Activated CD4-positive, alpha-beta T cell treated with anti-CD3 and anti-CD28 coated beads, Interleukin-2, Interleukin-6, amounts not matched to agents 100 ng/mL and 50 ng/mL, durations not matched to agents 16 hours and 8 hours (primary cell): Measurements from ENCODE around the gene PIP5K1C.
A peak's percentile ranks its signal among the peaks of the same experiment; 100 is the strongest.
"Not testable (repeated sequence)": the region's sequence is repeated elsewhere in the genome, so short reads cannot be mapped to it uniquely, and the experiment has no call there.

Experiments
- DNase-seq: peaks from one replicate; pipeline ENCODE4 v3.0.0-alpha.2; 2020

The PIP5K1C gene

GRCh38 chr19:3642987-3643673 is 57.1 kb downstream of the PIP5K1C start:
- DNase-seq, result peak; percentile 39

- no peak for DNase-seq
These were observed 58.0 kb downstream of the PIP5K1C start for GRCh38 chr19:3642296-3642695.

GRCh38 chr19:3641515-3642269 is 58.6 kb downstream of the PIP5K1C start:
- DNase-seq, result no peak

GRCh38 chr19:3639479-3639878 is 60.8 kb downstream of the PIP5K1C start:
- no peak for DNase-seq

GRCh38 chr19:3638208-3639193 is 61.8 kb downstream of the PIP5K1C start:
- no peak for DNase-seq

GRCh38 chr19:3637621-3638020 is 62.6 kb downstream of the PIP5K1C start:
- DNase-seq, result no peak

GRCh38 chr19:3636962-3637361 is 63.3 kb downstream of the PIP5K1C start:
- no peak for DNase-seq

GRCh38 chr19:3636506-3636905 is 63.8 kb downstream of the PIP5K1C start:
- no peak for DNase-seq

- DNase-seq, result no peak
These were observed 65.7 kb downstream of the PIP5K1C start for GRCh38 chr19:3634496-3635045.

- no peak for DNase-seq
These were observed 66.7 kb downstream of the PIP5K1C start for GRCh38 chr19:3633559-3633988.

- DNase-seq, result no peak
These were observed 67.3 kb downstream of the PIP5K1C start for GRCh38 chr19:3632739-3633558.

- no peak for DNase-seq
These were observed 68.2 kb downstream of the PIP5K1C start for GRCh38 chr19:3632098-3632497.

GRCh38 chr19:3631053-3631861 is 69.0 kb downstream of the PIP5K1C start:
- no peak for DNase-seq

GRCh38 chr19:3628766-3629165 is 71.5 kb downstream of the PIP5K1C start:
- not testable (repeated sequence) for DNase-seq

- DNase-seq, result no peak
These were observed 72.9 kb downstream of the PIP5K1C start for GRCh38 chr19:3627351-3627723.

GRCh38 chr19:3626473-3627350 is 73.6 kb downstream of the PIP5K1C start, which contains the start of gene CACTIN:
Gene CACTIN, minus strand, starts transcription at chr19:3626790. Its CDS starts 28 bp downstream, at chr19:3626762.
- peak; percentile 99 for DNase-seq

GRCh38 chr19:3625996-3626472 is 74.2 kb downstream of the PIP5K1C start:
- no peak for DNase-seq

GRCh38 chr19:3623716-3624115 is 76.6 kb downstream of the PIP5K1C start:
- no peak for DNase-seq

GRCh38 chr19:3622224-3622623 is 78.0 kb downstream of the PIP5K1C start:
- no peak for DNase-seq

GRCh38 chr19:3621689-3622088 is 78.6 kb downstream of the PIP5K1C start:
- DNase-seq, result no peak
